Stimulated activated CD8-positive, alpha-beta memory T cell treated with anti-CD3 and anti-CD28 coated beads, Interleukin-4, amount 100 ng/mL, for 48 hours (primary cell): ENCODE results near the gene STX5.

ENCODE experiments used
- DNase-seq: peaks from one replicate; pipeline ENCODE4 v3.0.0-alpha.2; 2020

STX5 gene

GRCh38 chr11:62778441-62778840 lies 53.4 kb downstream of the STX5 start:
- DNase-seq = no peak

DNA sequence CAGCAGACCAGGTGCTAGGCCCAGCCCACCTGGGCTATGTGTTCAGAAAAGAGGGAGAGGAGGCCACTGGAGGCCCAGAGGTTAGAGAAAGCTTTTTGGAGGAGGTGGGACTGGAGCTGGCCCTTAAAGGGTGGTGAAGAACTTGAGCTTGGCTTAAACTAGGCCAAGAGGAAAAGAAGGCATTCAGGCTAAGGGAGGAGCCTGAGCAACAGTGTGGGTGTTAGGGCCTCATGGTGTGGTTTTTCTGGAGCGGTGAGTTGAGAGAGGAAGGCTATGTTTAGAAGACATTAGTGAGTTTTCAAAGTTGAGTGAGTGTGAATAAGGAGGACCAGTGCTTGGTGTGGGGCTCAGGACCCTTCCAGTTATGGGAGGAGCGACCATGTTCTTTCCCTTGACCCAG lies 54.5 kb downstream of the STX5 start:
- no peak for DNase-seq

GRCh38 chr11:62775646-62776045 lies 56.2 kb downstream of the STX5 start:
- DNase-seq = no peak

DNA sequence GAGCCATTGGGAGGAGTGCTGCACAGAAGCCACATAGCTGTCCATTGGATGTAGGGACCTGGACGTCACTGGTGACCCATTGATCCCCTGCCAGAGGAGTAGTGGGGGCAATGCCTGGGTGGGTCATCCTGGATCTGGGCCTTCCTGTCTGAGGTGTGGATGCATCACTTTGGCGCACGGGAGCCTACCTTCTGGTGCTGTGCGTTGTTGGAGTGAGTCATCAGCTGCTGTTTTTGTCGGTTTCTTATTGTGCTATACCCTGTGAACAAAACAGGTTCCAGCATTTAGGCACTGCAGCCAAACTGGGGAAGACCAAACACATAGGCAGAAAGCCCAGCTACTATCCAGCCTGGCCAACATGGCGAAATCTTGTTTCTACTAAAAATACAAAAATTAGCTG lies 57.4 kb downstream of the STX5 start:
- no peak for DNase-seq

- DNase-seq = peak; percentile 98
Observed at GRCh38 chr11:62771144-62772021, 60.5 kb downstream of the STX5 start, which contains the start of gene TAF6L. Gene TAF6L, plus strand, starts transcription at chr11:62771396. Its CDS starts 4,388 bp downstream, at chr11:62775784.

GRCh38 chr11:62770778-62771143 lies 61.1 kb downstream of the STX5 start:
- peak; percentile 48 for DNase-seq

- DNase-seq = peak; percentile 44
Observed at GRCh38 chr11:62760867-62761227, 71.0 kb downstream of the STX5 start.

- no peak for DNase-seq
Observed at GRCh38 chr11:62757846-62758788, 73.7 kb downstream of the STX5 start.
